Stimulated activated CD8-positive, alpha-beta memory T cell treated with anti-CD3 and anti-CD28 coated beads, Interleukin-7, amount 100 ng/mL, for 48 hours (primary cell): ENCODE results near the gene TMEM258.

ENCODE experiments used
- DNase-seq, 2 donors: peaks; one replicate each; pipeline ENCODE4 v3.0.0-alpha.2; 2020; ENCODE audit warnings: low read depth in 1 of 2; ENCODE audit errors: extremely low read depth in 1 of 2

Gene TMEM258

GRCh38 chr11:61762223-61762615 lies 30.2 kb downstream of the TMEM258 start:
- no peak for DNase-seq

- no peak for DNase-seq
Observed at GRCh38 chr11:61761440-61762222, 30.8 kb downstream of the TMEM258 start.

GRCh38 chr11:61760946-61761345 lies 31.5 kb downstream of the TMEM258 start:
- DNase-seq, result no peak

- no peak for DNase-seq
Observed at GRCh38 chr11:61757213-61757862, 35.1 kb downstream of the TMEM258 start.

GRCh38 chr11:61756452-61757212 lies 35.8 kb downstream of the TMEM258 start:
- no peak for DNase-seq

- DNase-seq, result no peak
Observed at GRCh38 chr11:61756147-61756451, 36.3 kb downstream of the TMEM258 start.

- no peak for DNase-seq
Observed at GRCh38 chr11:61754534-61755482, 37.6 kb downstream of the TMEM258 start.

GRCh38 chr11:61753672-61754071 lies 38.7 kb downstream of the TMEM258 start:
- no peak for DNase-seq

GRCh38 chr11:61752925-61753521 lies 39.4 kb downstream of the TMEM258 start:
- no peak for DNase-seq

GRCh38 chr11:61752117-61752924 lies 40.1 kb downstream of the TMEM258 start, which contains the start of gene MYRF:
TSS of gene MYRF (plus strand) at chr11:61752636. CDS start at chr11:61752745, 109 bp downstream.
- no peak for DNase-seq

- no peak for DNase-seq
Observed at GRCh38 chr11:61751384-61751783, 41.0 kb downstream of the TMEM258 start.

GRCh38 chr11:61750631-61751273 lies 41.6 kb downstream of the TMEM258 start:
- DNase-seq, result no peak

- no peak for DNase-seq
Observed at GRCh38 chr11:61749591-61750217, 42.7 kb downstream of the TMEM258 start.

- DNase-seq, result no peak
Observed at GRCh38 chr11:61747967-61748285, 44.5 kb downstream of the TMEM258 start.

- no peak for DNase-seq
Observed at GRCh38 chr11:61747192-61747966, 45.0 kb downstream of the TMEM258 start.

GRCh38 chr11:61746442-61747191 lies 45.8 kb downstream of the TMEM258 start:
- no peak for DNase-seq

- no peak for DNase-seq
Observed at GRCh38 chr11:61745781-61746441, 46.5 kb downstream of the TMEM258 start.
